ENCODE measurements around the gene TSPAN18.

DNA sequence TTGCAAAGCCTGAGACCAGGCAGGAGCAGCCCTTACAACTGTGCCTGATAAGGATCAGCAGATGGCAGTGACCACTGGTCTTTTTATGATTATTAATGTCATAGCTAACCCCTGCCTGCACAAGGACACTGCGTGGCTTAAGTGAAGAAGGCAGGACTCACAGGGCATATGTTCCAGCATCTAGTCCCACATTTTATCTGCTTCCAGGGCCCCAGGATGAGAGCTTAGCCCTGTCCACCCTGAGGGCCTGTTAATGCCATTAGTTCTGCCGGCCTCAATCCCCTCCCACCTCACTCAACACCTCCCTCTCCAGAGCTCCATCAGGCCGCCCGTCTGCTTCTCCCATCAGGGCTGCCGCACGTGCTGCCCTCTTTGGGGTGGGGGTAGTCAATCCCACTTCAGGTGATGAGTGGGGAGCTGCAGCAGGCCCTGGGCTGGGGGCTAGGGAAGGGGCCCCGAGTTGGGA, 33.1 kb upstream of the TSPAN18 start:
- TF ChIP-seq FOSL1 (IDR thresholded peaks at IDR 0.05; ENCODE audit: low read depth), result no peak
- no peak for TF ChIP-seq POLR2A (IDR thresholded peaks at IDR 0.05; ENCODE audit: borderline replicate concordance, extremely low read depth, insufficient read depth, insufficient read length)

All from HCT116 (cell line).